A549 (cell line): ENCODE data around the gene NSMCE1.

Experiments
- CTCF ChIP-seq: fragments of >200 bp; sonication (Bioruptor Twin); formaldehyde crosslinking; IDR thresholded peaks from 3 replicates; pipeline ENCODE4 v1.5.1; 2016
- RAD21 ChIP-seq, 2 experiments: fragments of >200 bp in 1 of 2; sonication (Bioruptor Twin) in 1 of 2; formaldehyde crosslinking in 1 of 2; IDR thresholded peaks in 1 of 2; conservative IDR thresholded peaks in 1 of 2; 2 replicates in 1 of 2; 3 replicates in 1 of 2; pipeline ENCODE4 v1.6.1; 2012 to 2018; ENCODE audit warnings: inconsistent platforms in 1 of 2

- no peak for TF ChIP-seq RAD21 (conservative IDR thresholded peaks at IDR 0.05 in 1 of 2, IDR thresholded peaks at IDR 0.05 in 1 of 2)
- no peak for TF ChIP-seq CTCF
These were observed 4.4 kb downstream of the NSMCE1 start for GRCh38 chr16:27264151-27264550.
